HG02610 (cell line): ENCODE measurements around the gene PROKR2.

Source experiments
- ATAC-seq: cut with Tn5 transposase; IDR thresholded peaks from one replicate; pipeline ENCODE4 v1.9.1; 2021; ENCODE audit warnings: mild to moderate bottlenecking, moderate library complexity; ENCODE audit not compliant: unreplicated experiment

The PROKR2 gene

DNA sequence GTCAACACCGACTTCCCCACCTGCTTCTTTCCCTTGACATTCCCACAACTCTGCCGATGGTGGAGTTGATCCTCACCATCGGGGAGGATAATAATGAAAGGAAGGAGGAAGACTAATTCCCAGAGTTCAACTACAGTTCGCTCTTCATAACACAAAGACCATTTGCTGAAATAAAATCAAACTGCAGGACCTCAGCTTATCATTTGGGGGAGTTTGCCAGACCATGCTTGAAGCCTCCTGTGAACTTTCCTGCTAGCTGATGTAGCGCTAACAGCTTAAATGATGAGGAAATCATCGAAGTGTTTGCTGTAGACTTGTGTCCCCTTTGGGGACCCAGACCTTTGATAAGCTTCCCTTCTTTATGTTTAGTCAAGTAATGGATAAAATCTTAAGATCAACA, 26.2 kb downstream of the PROKR2 start:
- no peak for ATAC-seq

DNA sequence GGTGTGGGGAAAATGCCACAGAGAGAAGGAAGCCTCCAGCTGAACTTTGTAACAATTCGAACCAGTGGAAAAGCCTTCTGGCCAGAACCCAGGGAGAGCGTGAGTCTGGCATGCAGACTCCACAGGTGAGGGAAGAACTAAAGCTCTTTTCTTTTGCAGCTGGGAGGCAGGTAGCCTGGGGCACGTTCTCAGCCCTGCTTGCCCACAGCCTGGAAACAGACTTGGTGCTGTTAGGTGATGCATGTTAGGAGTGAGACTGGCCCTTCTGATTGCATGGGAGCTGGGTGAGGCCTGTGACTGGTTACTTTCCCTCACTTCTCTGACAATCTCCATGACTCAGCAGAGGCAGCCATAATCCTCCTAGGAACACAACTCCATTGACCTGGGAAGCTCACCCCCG, 34.2 kb downstream of the PROKR2 start:
- ATAC-seq: no peak

DNA sequence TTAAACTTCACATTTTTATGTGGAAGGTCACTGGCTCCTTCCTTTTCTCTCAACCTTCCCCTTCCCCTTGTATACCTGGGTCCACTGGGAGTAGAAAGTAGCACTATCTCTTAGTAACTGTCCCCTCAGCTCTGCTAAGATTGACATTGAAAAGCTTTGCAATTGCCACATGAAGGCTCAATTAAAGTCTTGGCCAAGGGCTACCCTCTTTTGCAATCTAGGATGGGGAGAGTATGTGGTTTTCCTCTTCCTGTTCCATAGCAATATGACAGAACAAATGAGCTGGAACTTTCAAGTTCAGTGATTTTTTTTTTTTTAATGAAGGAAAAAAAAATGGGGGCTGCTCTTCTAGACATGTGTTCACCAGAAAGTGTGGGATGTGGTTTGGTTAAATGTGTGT, 37.1 kb downstream of the PROKR2 start:
- no peak for ATAC-seq

DNA sequence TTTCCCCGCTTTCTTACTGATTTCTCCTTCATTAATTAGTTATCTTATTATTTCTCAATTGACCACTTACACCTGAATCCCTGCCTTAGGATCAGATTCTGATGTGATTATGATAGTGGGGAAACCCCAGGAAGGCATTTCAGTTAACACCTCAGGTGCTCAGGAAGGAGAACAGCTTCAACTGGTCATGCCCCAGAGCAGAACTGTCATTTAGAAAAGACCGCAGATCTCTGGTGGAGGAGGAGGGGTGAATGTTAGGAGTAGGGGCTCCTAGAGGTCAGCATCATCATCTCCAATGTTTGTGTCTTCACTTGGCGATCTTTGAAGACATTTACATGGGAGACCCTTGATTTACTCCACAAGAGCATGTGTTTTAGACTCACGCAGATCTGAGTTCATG, 44.5 kb downstream of the PROKR2 start:
- ATAC-seq: no peak

DNA sequence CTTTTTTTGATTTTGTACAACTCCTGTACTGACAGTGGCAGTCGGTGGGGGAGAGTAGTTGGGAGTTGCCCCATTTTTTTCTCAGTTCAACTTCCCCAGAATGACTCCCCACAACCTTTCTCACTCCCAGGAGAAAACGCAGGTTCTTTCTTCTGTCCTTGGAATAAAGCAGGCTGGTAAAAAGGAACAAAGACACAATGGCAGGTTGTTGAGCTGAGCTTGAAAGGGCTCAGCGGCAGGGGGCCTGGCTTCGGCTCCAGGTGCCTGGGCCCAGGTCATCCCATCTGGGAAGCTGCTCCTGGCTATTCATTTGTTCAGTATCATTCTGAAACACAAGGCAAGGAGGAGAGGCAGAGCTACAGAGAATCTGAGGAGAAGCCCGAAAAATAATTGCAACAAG, 46.2 kb downstream of the PROKR2 start:
- no peak for ATAC-seq

DNA sequence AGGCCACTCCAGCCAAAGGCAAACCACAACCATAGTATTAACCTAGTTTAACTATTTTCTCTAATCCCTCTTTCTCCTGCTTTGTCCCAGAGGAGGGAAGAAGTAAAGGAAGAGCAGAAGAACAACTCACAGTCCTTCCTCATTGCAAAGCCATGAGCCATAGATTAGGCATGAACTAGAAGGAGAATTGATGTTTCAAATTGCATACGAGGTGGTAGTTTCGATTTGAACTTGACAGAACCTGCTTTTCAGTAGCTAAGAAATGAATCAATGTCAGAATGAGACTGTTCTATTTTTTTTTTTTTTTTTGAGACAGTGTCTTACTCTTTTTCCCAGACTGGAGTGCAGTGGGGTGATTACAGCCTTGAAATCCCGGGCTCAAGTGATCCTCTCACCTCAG, 48.3 kb downstream of the PROKR2 start:
- ATAC-seq: no peak

DNA sequence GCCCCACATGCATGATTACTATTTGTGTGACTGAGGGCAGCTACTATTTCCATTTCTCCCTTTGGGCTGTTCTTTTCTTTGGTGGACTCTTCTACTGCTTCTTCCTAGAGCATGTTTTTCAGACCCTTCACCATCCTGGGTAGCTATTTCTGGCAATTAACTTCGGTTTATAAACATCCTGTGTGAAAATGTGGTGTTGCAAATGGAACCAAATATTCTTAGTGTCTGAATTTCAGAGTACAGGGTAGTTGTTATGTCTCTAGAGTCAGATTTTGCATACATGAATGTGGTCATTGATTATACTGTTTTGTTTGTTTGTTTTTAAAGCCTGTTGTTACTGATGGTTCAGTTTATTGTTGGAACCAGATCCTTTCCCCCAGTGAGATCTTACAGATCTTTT, 49.7 kb downstream of the PROKR2 start:
- ATAC-seq: no peak
